Mesothelial cell of epicardium (in vitro differentiated cells): ENCODE measurements around the gene TENT5C. TPM values are rescaled to one million over a fixed set of nuclear protein-coding genes. Genes with fewer than 3 reads are reported as not detected.

Experiments
- DNase-seq, 2 experiments: peaks; one replicate each; pipeline ENCODE4 v3.0.0; 2021; ENCODE audit warnings: low spot score in 2 of 2; ENCODE audit not compliant: unreplicated experiment in 2 of 2
- H3K27ac Mint-ChIP-seq: 2 replicates; pipeline ENCODE4 v1.8.0; 2021; ENCODE audit warnings: mixed read lengths
- H3K27me3 Mint-ChIP-seq: 2 replicates; pipeline ENCODE4 v1.8.0; 2021; ENCODE audit warnings: low read depth, mixed read lengths
- H3K36me3 Mint-ChIP-seq: 2 replicates; pipeline ENCODE4 v1.8.0; 2021; ENCODE audit warnings: mixed read lengths
- H3K4me1 Mint-ChIP-seq: 2 replicates; pipeline ENCODE4 v1.8.0; 2021; ENCODE audit warnings: mixed read lengths
- H3K4me3 Mint-ChIP-seq: 2 replicates; pipeline ENCODE4 v1.8.0; 2021; ENCODE audit warnings: mild to moderate bottlenecking, moderate library complexity, mixed read lengths
- H3K9me3 Mint-ChIP-seq: 2 replicates; pipeline ENCODE4 v1.8.0; 2021; ENCODE audit warnings: mixed read lengths
- CTCF ChIP-seq: fragments of 200-600 bp; sonication (generic); IDR thresholded peaks from one replicate; pipeline ENCODE4 v1.5.0; 2021; ENCODE audit warnings: antibody characterized with exemption; ENCODE audit not compliant: unreplicated experiment
- total RNA-seq: library from RNA; stranded (reverse); gene quantifications from 3 replicates; pipeline ENCODE4 v1.2.1, GENCODE V29; 2021

TENT5C gene
- total RNA-seq, 1 donor from 2014 or later: 0.31 TPM

GRCh38 chr1:117651616-117652015 lies 45.8 kb downstream of the TENT5C start:
- Mint-ChIP-seq H3K9me3 (no peaks in the 10 kb centered on the region), H3K27ac (no peak overlapping the region), H3K4me3 (no peak overlapping the region), H3K27me3 (peaks cover 6% of the 10 kb centered on the region), H3K4me1 (peaks cover 8% of the 10 kb centered on the region), H3K36me3 (no peaks in the 10 kb centered on the region)
- no peak for TF ChIP-seq CTCF
- DNase-seq: no peak

GRCh38 chr1:117652421-117652820 lies 46.6 kb downstream of the TENT5C start:
- Mint-ChIP-seq H3K4me1 (peaks cover 8% of the 10 kb centered on the region), H3K27me3 (peaks cover 7% of the 10 kb centered on the region), H3K9me3 (no peaks in the 10 kb centered on the region), H3K36me3 (no peaks in the 10 kb centered on the region), H3K27ac (no peak overlapping the region), H3K4me3 (no peak overlapping the region)
- TF ChIP-seq CTCF: no peak
- DNase-seq: no peak

- TF ChIP-seq CTCF: no peak
- Mint-ChIP-seq H3K4me1 (peaks cover 8% of the 10 kb centered on the region), H3K4me3 (no peak overlapping the region), H3K27me3 (peaks cover 9% of the 10 kb centered on the region), H3K36me3 (no peaks in the 10 kb centered on the region), H3K9me3 (no peaks in the 10 kb centered on the region), H3K27ac (no peak overlapping the region)
- no peak for DNase-seq
Measured at GRCh38 chr1:117653195-117653594, 47.3 kb downstream of the TENT5C start.

GRCh38 chr1:117653732-117654492 lies 48.1 kb downstream of the TENT5C start:
- Mint-ChIP-seq H3K4me1 (peaks cover 8% of the 10 kb centered on the region), H3K27me3 (peaks cover 12% of the 10 kb centered on the region), H3K9me3 (no peaks in the 10 kb centered on the region), H3K36me3 (no peaks in the 10 kb centered on the region), H3K4me3 (no peak overlapping the region), H3K27ac (no peak overlapping the region)
- no peak for DNase-seq
- no peak for TF ChIP-seq CTCF

- no peaks in the 10 kb centered on the region for H3K36me3 Mint-ChIP-seq
- peaks cover 12% of the 10 kb centered on the region for H3K27me3 Mint-ChIP-seq
- DNase-seq: no peak
- no peaks in the 10 kb centered on the region for H3K9me3 Mint-ChIP-seq
- no peak overlapping the region for H3K4me3 Mint-ChIP-seq
- H3K27ac Mint-ChIP-seq: no peak overlapping the region
- TF ChIP-seq CTCF: no peak
- H3K4me1 Mint-ChIP-seq: peaks cover 8% of the 10 kb centered on the region
Measured at GRCh38 chr1:117654493-117655219, 48.8 kb downstream of the TENT5C start.
